Gastroesophageal sphincter (tissue), 4 donors: ENCODE data around the gene DGKG. TPM values are rescaled to one million over a fixed set of nuclear protein-coding genes. Genes with fewer than 3 reads are reported as not detected.
A peak's percentile ranks its signal among the peaks of the same experiment; 100 is the strongest.

Experiments used
- ATAC-seq: fragments of 150-250 bp; one replicate; pipeline ENCODE4 v1.9.1; 2016; ENCODE audit warnings: mild to moderate bottlenecking, moderate library complexity
- H3K27ac ChIP-seq, 4 donors: fragments of 200-600 bp; sonication (generic) in 3 of 4; 1 replicate in 3 of 4; 2 replicates in 1 of 4; pipeline ENCODE4 v1.5.1; 2016 to 2019
- H3K27me3 ChIP-seq: fragments of 200-600 bp; sonication (generic); one replicate; pipeline ENCODE4 v1.5.1; 2019
- H3K36me3 ChIP-seq, 2 donors: fragments of 200-600 bp; sonication (generic); one replicate each; pipeline ENCODE4 v1.5.1; 2019; ENCODE audit warnings: control low read depth in 1 of 2
- H3K4me1 ChIP-seq, 3 donors: fragments of 200-600 bp; sonication (generic); 1 replicate in 2 of 3; 2 replicates in 1 of 3; pipeline ENCODE4 v1.5.1; 2016 to 2019; ENCODE audit warnings: control low read depth in 2 of 3
- H3K4me3 ChIP-seq, 2 donors: fragments of 200-600 bp; sonication (generic); one replicate each; pipeline ENCODE4 v1.5.1; 2019; ENCODE audit warnings: mild to moderate bottlenecking in 1 of 2, moderate library complexity in 1 of 2
- H3K9me3 ChIP-seq, 3 donors: fragments of 200-600 bp; sonication (generic); one replicate each; pipeline ENCODE4 v1.5.1; 2017 to 2019; ENCODE audit warnings: control low read depth in 2 of 3
- EP300 ChIP-seq: sonication (generic); formaldehyde crosslinking; IDR thresholded peaks from one replicate; pipeline ENCODE4 v1.6.1; 2017; ENCODE audit warnings: antibody characterized with exemption, mild to moderate bottlenecking
- POLR2A ChIP-seq, 2 donors: fragments of 450-650 bp; IDR thresholded peaks; one replicate each; pipeline ENCODE4 v1.6.1; 2017; ENCODE audit warnings: antibody characterized with exemption in 2 of 2, mild to moderate bottlenecking in 2 of 2, moderate library complexity in 1 of 2
- POLR2AphosphoS5 ChIP-seq: sonication (generic); formaldehyde crosslinking; IDR thresholded peaks from one replicate; pipeline ENCODE4 v1.6.1; 2017; ENCODE audit warnings: antibody characterized with exemption
- WGBS, 2 donors: methylation state at CpG; one replicate each; pipeline ENCODE4 v1.1.5; 2018; ENCODE audit warnings: low coverage in 1 of 2; 5-methylcytosine and 5-hydroxymethylcytosine counted together
- total RNA-seq, 4 donors: library from RNA; depleted of rRNA; stranded (reverse); fragments of >200 nt; gene quantifications; one replicate each; pipeline ENCODE4 v1.1.0, GENCODE V29; 2016
- TF ChIP-seq, protein P1 (sequence below), 4 experiments: fragments of 200-600 bp in 2 of 4; fragments of 450-650 bp in 2 of 4; sonication (generic) in 1 of 4; IDR thresholded peaks; one replicate each; pipeline ENCODE4 v1.5.1; 2017 to 2019; ENCODE audit warnings: antibody characterized with exemption in 4 of 4, mild to moderate bottlenecking in 2 of 4, moderate library complexity in 2 of 4

Gene DGKG
- total RNA-seq, 4 donors from 2014 or later, result 46.3 to 134 (median 90.4) TPM

DNA sequence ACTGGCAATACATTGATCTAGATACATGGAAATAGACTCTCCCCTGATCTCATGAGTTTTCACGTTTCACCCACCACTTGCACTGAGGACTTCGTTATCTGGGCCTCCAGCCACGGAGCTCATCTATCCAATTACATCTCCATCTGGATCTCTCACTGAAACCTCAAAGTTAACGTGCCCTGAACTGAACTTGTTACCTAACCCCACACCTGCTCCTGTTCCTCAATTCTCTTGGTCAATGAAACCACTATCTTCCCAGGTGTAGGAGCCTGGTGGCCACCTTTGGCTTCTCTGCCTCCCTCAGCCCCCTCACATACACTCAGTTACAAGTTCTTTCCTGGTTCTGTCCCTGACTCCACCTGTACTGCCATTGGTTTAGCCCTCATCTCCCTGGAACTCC is 9.7 kb downstream of the DGKG start:
- no peaks in the 10 kb centered on the region for H3K27me3 ChIP-seq
- no peaks in the 10 kb centered on the region for H3K9me3 ChIP-seq
- H3K27ac ChIP-seq, result peak overlapping the region; percentile 11 to 49 (median 16)
- H3K4me3 ChIP-seq, result no peak overlapping the region
- no peak for ATAC-seq
- peaks cover 0 to 61% (median 10%) of the 10 kb centered on the region in 3 donors for H3K4me1 ChIP-seq
- 74 to 90% methylated on average over 2 to 4 of the region's 4 CpGs for WGBS, 2 donors
- no peaks in the 10 kb centered on the region for H3K36me3 ChIP-seq
- TF ChIP-seq POLR2AphosphoS5 (no peak), POLR2A (IDR thresholded peaks at IDR 0.05) (no peak), EP300 (no peak)
- TF ChIP-seq, protein P1, sequence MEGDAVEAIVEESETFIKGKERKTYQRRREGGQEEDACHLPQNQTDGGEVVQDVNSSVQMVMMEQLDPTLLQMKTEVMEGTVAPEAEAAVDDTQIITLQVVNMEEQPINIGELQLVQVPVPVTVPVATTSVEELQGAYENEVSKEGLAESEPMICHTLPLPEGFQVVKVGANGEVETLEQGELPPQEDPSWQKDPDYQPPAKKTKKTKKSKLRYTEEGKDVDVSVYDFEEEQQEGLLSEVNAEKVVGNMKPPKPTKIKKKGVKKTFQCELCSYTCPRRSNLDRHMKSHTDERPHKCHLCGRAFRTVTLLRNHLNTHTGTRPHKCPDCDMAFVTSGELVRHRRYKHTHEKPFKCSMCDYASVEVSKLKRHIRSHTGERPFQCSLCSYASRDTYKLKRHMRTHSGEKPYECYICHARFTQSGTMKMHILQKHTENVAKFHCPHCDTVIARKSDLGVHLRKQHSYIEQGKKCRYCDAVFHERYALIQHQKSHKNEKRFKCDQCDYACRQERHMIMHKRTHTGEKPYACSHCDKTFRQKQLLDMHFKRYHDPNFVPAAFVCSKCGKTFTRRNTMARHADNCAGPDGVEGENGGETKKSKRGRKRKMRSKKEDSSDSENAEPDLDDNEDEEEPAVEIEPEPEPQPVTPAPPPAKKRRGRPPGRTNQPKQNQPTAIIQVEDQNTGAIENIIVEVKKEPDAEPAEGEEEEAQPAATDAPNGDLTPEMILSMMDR (IDR thresholded peaks at IDR 0.05), result no peak

DNA sequence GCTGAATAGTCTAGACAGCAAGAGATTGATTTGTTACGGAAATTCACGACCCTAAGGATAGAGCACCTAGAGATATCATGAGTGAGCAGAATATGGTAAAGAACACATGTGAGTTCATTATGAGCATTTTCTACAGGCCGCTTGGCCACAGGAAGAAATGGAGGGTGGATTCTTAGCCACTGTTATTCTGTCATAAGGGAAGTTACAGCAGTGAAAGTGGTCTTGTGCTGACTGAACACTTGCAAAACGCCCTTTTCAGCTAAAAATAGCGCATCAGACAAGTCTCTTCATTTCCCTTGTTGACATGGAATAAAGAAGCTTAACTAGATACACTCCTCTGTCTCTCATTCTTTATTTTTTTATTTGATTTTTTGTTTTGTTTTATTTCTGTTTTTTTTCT is 19.8 kb downstream of the DGKG start:
- H3K36me3 ChIP-seq, result no peaks in the 10 kb centered on the region
- no peak for ATAC-seq
- H3K9me3 ChIP-seq, result no peaks in the 10 kb centered on the region
- H3K27ac ChIP-seq, result peak overlapping the region in 1 of 4 donors; percentile 25
- TF ChIP-seq EP300, result no peak
- TF ChIP-seq, protein P1 (IDR thresholded peaks at IDR 0.05), result no peak
- no peak for TF ChIP-seq POLR2A (IDR thresholded peaks at IDR 0.05)
- no peak for TF ChIP-seq POLR2AphosphoS5
- no peaks in the 10 kb centered on the region for H3K27me3 ChIP-seq
- 69 to 70% methylated on average over 5 of the region's 5 CpGs for WGBS, 2 donors
- peaks cover 0 to 64% (median 0%) of the 10 kb centered on the region in 3 donors for H3K4me1 ChIP-seq
- H3K4me3 ChIP-seq, result no peak overlapping the region

DNA sequence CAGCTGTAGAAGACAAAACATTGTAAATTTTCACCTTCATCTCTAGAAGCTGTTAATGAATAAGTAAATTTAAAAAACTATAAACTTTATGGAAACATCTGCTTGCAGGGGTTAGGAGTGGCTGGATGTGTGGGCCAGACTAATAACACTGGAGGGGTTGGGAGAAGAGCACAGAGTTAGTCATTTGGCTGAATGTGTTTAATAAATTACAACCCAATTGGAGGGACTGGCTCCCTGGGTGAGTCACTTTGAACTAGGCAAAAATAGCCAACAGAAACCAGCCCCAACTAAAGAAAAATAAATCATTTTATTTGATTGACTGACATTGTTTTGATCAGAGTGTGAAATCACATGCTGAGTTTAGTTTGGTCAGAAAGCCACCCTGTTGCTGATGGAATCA is 21.8 kb downstream of the DGKG start:
- Histone ChIP-seq H3K27me3 (no peaks in the 10 kb centered on the region), H3K4me3 (no peak overlapping the region), H3K27ac (peak overlapping the region in 3 of 4 donors; percentile 1 to 47 (median 25)), H3K36me3 (no peaks in the 10 kb centered on the region), H3K9me3 (no peaks in the 10 kb centered on the region), H3K4me1 (peaks cover 0 to 74% (median 0%) of the 10 kb centered on the region in 3 donors)
- no peak for TF ChIP-seq EP300
- peak; percentile 6 for TF ChIP-seq POLR2AphosphoS5
- ATAC-seq, result no peak

DNA sequence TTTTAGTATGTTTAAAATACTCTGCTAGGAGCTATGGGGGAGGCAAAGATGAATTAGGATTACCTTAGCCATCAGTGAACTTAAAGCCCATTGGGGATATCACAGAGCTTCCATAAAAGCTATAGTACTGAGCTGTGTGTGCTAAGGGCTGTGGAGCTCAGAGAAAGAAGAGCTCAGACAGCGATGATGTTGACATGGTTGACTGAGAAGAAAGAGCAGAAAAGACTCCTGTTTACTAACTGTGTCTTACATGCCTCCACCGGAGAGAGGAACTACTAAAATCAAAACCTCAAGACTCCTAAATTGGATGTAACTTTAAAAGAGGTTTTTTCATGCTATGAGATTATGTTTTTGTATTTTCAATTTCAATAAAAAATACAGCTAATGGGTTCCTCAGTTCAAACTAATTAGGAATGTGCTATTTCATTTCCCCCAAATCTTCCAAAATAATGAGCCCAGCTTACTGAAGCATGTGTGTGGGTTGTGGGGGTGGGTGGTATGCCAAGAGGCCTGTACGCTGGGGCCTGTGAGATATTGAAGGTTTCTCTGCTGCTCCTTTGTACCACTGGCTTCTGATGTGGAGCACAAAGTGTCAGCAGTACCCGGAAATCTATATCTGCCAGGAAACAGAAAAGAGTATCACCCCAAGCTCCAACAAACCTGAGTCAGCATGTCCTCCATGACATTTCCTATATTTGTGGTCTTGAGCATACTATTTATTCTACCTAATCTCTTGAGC is 22.7 kb downstream of the DGKG start:
- peak overlapping the region in 2 of 4 donors; percentile 13 to 47 for H3K27ac ChIP-seq
- H3K36me3 ChIP-seq, result no peaks in the 10 kb centered on the region
- WGBS, 2 donors, result 64 to 87% methylated on average over 3 to 4 of the region's 4 CpGs
- no peak for TF ChIP-seq EP300
- TF ChIP-seq POLR2A (IDR thresholded peaks at IDR 0.05), result no peak
- no peak for TF ChIP-seq POLR2AphosphoS5
- TF ChIP-seq, protein P1 (IDR thresholded peaks at IDR 0.05), result no peak
- no peaks in the 10 kb centered on the region for H3K9me3 ChIP-seq
- ATAC-seq, result no peak
- H3K4me1 ChIP-seq, result peaks cover 0 to 78% (median under 1%) of the 10 kb centered on the region in 3 donors
- no peaks in the 10 kb centered on the region for H3K27me3 ChIP-seq
- no peak overlapping the region for H3K4me3 ChIP-seq

DNA sequence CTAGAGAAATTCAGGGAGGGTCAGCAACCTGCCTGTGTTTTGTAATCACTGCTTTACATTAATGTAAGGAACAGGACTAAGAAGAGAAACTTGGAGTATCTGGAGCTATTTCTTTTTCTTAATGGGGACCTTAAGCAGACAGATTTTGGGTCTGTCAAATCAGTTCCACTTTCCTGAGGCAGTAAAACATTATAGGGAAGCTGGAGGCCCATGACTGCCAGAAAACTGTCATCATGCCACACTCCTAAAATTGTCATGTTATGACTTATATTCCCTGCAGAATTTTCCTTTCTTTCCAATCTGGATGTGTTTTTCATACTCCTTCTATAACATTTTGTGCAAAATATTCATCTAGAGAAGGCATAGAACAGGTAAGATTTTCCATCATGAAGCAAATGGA is 28.8 kb downstream of the DGKG start:
- TF ChIP-seq, protein P1 (IDR thresholded peaks at IDR 0.05), result no peak
- TF ChIP-seq POLR2AphosphoS5, result no peak
- TF ChIP-seq POLR2A (IDR thresholded peaks at IDR 0.05), result no peak
- TF ChIP-seq EP300, result no peak
- H3K9me3 ChIP-seq, result no peaks in the 10 kb centered on the region
- no peaks in the 10 kb centered on the region for H3K36me3 ChIP-seq
- ATAC-seq, result no peak
- H3K4me3 ChIP-seq, result no peak overlapping the region
- H3K4me1 ChIP-seq, result peaks cover 3 to 75% (median 9%) of the 10 kb centered on the region in 3 donors
- H3K27ac ChIP-seq, result peak overlapping the region in 1 of 4 donors; percentile 49
- H3K27me3 ChIP-seq, result no peaks in the 10 kb centered on the region
